HuH-7.5 (cell line): ENCODE results near the gene ANKS1B.
"Not testable (repeated sequence)": the region's sequence is repeated elsewhere in the genome, so short reads cannot be mapped to it uniquely, and the experiment has no call there.

Experiments used
- DNase-seq: peaks from one replicate; pipeline ENCODE4 v3.0.0; 2011; ENCODE audit warnings: low spot score

Gene ANKS1B

GRCh38 chr12:99870085-99870484, 114.7 kb downstream of the ANKS1B start:
- DNase-seq: no peak

- no peak for DNase-seq
Measured at GRCh38 chr12:99861731-99862130, 123.0 kb downstream of the ANKS1B start.

- DNase-seq: no peak
Measured at GRCh38 chr12:99859126-99859525, 125.6 kb downstream of the ANKS1B start.

- DNase-seq: no peak
Measured at GRCh38 chr12:99852666-99853065, 132.1 kb downstream of the ANKS1B start.

GRCh38 chr12:99847936-99848335, 136.8 kb downstream of the ANKS1B start:
- no peak for DNase-seq

GRCh38 chr12:99834710-99835109, 150.0 kb downstream of the ANKS1B start:
- no peak for DNase-seq

GRCh38 chr12:99833397-99833796, 151.3 kb downstream of the ANKS1B start:
- DNase-seq: no peak

GRCh38 chr12:99824900-99825542, 159.7 kb downstream of the ANKS1B start:
- DNase-seq: no peak

GRCh38 chr12:99822273-99822672, 162.5 kb downstream of the ANKS1B start:
- DNase-seq: no peak

GRCh38 chr12:99810718-99811593, 173.8 kb downstream of the ANKS1B start:
- no peak for DNase-seq

- peak; percentile 18 for DNase-seq
Measured at GRCh38 chr12:99809909-99810308, 174.8 kb downstream of the ANKS1B start.

- DNase-seq: no peak
Measured at GRCh38 chr12:99806304-99806703, 178.4 kb downstream of the ANKS1B start.

- no peak for DNase-seq
Measured at GRCh38 chr12:99804715-99805114, 180.0 kb downstream of the ANKS1B start.

- no peak for DNase-seq
Measured at GRCh38 chr12:99800605-99801004, 184.1 kb downstream of the ANKS1B start.

GRCh38 chr12:99797931-99798330, 186.8 kb downstream of the ANKS1B start:
- DNase-seq: not testable (repeated sequence)

- DNase-seq: no peak
Measured at GRCh38 chr12:99783421-99783820, 201.3 kb downstream of the ANKS1B start.

GRCh38 chr12:99772274-99772673, 212.5 kb downstream of the ANKS1B start:
- DNase-seq: no peak

- no peak for DNase-seq
Measured at GRCh38 chr12:99771659-99772058, 213.1 kb downstream of the ANKS1B start.

GRCh38 chr12:99769396-99769980, 215.2 kb downstream of the ANKS1B start:
- no peak for DNase-seq

GRCh38 chr12:99768758-99769157, 216.0 kb downstream of the ANKS1B start:
- DNase-seq: no peak

- no peak for DNase-seq
Measured at GRCh38 chr12:99767809-99768208, 216.9 kb downstream of the ANKS1B start.

- DNase-seq: no peak
Measured at GRCh38 chr12:99766408-99766807, 218.3 kb downstream of the ANKS1B start.

GRCh38 chr12:99765469-99766114, 219.1 kb downstream of the ANKS1B start:
- DNase-seq: no peak
